GM12891 (cell line): ENCODE results near the gene KDM3A.

ENCODE experiments used
- DNase-seq: peaks from one replicate; pipeline ENCODE4 v3.0.0; 2011; ENCODE audit warnings: low spot score; ENCODE audit not compliant: insufficient read length
- FAIRE-seq: peaks from 2 replicates; lab custom pipeline; 2011; peaks lifted over from hg19 to GRCh38; lab: Jason Lieb, UNC
- PAX5 ChIP-seq: IDR thresholded peaks from 2 replicates; pipeline ENCODE4 v1.6.1; 2011; ENCODE audit warnings: low read length, moderate library complexity, mild to moderate bottlenecking; ENCODE audit not compliant: insufficient read depth, severe bottlenecking
- POLR2A ChIP-seq: IDR thresholded peaks from 2 replicates; pipeline ENCODE4 v1.6.1; 2011; ENCODE audit warnings: low read depth, low read length, control low read depth
- POLR2AphosphoS5 ChIP-seq: IDR thresholded peaks from 2 replicates; pipeline ENCODE4 v1.6.1; 2011; ENCODE audit warnings: low read depth, low read length, control low read depth
- POU2F2 ChIP-seq: IDR thresholded peaks from 2 replicates; pipeline ENCODE4 v1.6.1; 2011; ENCODE audit warnings: low read depth, mild to moderate bottlenecking, control low read depth, low read length, moderate library complexity
- SPI1 ChIP-seq: IDR thresholded peaks from 2 replicates; pipeline ENCODE4 v1.6.1; 2011; ENCODE audit warnings: low read depth, low read length, control low read depth
- TAF1 ChIP-seq: IDR thresholded peaks from 2 replicates; pipeline ENCODE4 v1.6.1; 2011; ENCODE audit warnings: low read depth, low read length, control low read depth

KDM3A gene

DNA sequence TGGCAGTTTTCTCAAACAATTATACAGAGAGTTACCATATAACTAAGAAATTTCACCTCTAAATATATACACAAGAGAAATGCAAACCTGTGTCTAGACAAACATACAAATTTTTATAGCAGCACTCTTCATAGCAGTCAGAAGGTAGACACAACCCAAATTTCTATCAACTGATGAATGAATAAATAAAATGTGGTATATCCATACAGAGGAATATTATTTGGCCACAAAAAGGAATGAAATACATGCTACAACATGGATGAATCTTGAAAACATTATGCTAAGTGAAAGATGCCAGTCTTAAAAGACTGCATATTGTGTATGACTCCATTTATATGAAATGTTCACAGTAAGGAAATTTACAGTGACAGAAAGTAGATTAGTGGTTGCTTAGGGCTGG lies 30.6 kb upstream of the KDM3A start:
- FAIRE-seq, result no peak
- no peak for DNase-seq
- TF ChIP-seq POU2F2, result no peak
- TF ChIP-seq POLR2A, result no peak
- TF ChIP-seq POLR2AphosphoS5, result no peak
- no peak for TF ChIP-seq SPI1
- TF ChIP-seq TAF1, result no peak
- TF ChIP-seq PAX5, result no peak

DNA sequence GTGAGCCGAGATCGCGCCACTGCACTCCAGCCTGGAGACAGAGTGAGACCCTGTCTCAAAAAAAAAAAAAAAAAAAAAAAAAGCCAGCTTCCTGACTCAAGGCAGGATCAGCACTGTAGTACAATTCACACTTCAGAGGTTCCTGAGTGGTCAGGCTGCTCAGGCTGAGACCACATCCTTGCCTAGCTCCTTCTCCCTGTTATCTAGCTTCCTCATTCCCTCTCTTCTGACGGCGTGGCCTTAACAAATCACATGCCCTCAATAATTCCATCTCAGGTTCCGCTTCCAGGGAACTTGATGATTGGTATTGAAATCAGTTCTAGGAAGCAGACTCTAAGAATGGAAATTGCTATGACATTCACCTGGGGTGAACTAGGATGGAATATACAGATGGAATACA lies 29.8 kb upstream of the KDM3A start:
- DNase-seq (no peak), FAIRE-seq (no peak)
- no peak for TF ChIP-seq POLR2AphosphoS5
- no peak for TF ChIP-seq POU2F2
- no peak for TF ChIP-seq POLR2A
- TF ChIP-seq PAX5, result no peak
- TF ChIP-seq TAF1, result no peak
- no peak for TF ChIP-seq SPI1

DNA sequence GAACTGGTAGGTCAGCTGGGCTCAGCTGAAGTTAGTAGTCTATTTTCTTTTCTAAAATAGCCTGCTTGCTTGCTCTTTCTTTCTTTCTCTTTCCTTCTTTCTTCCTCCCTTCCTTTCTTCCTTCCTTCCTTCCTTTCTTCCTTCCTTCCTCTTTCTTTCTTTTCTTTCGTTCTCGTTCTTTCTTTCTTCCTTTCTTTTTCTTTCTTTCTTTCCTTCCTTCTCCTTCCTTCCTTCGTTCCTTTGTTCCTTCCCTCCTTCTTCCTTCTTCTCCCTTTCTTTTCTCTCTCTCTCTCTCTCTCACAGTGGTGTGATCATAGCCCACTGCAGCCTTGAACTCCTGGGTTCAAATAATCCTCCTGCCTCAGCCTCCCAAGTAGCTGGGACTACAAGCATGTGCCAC lies 29.2 kb upstream of the KDM3A start:
- TF ChIP-seq POLR2AphosphoS5 (no peak), TAF1 (no peak), PAX5 (no peak), SPI1 (no peak), POU2F2 (no peak), POLR2A (no peak)
- FAIRE-seq, result no peak
- DNase-seq, result no peak

DNA sequence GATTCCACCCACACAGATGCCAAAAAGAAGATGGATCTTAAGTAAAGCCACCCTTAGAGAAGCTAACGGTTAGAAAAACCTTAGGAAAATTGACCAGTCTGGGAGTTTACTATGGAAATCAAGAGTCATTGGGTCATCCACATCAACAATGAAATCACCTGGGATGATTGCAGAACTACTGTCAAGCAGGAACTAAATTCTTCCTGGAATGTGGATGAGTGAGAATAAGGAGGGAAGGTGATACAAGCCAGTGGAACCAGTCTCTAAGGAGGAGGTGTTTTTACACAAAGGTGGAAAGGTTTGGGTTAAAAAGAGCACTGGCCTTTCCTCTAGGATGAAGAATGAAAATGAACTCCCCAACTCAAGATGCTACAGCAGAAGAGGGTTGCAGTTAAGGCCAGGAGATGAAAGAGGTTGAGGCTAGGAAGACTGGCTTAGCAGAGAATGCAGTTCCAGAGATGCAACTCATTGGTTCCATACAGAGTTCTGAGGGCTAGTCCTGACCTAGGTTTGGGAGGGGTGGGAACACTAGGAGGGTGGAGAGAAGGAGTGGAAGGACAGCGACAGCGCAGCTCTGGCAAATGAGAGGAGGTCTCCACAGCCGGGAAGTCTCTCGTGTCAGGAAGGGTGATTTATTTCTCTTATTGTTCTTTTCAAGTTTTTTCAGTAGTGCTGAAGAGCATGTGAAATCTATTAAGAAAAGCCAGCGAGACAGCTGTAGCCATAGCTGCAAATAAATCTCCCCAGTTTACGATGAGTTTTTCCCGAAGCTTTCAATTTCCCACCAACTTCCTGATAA lies 27.7 kb upstream of the KDM3A start:
- DNase-seq, result no peak
- peak; percentile 45 for FAIRE-seq
- TF ChIP-seq PAX5, result no peak
- no peak for TF ChIP-seq POLR2AphosphoS5
- TF ChIP-seq POU2F2, result no peak
- no peak for TF ChIP-seq SPI1
- no peak for TF ChIP-seq POLR2A
- no peak for TF ChIP-seq TAF1

DNA sequence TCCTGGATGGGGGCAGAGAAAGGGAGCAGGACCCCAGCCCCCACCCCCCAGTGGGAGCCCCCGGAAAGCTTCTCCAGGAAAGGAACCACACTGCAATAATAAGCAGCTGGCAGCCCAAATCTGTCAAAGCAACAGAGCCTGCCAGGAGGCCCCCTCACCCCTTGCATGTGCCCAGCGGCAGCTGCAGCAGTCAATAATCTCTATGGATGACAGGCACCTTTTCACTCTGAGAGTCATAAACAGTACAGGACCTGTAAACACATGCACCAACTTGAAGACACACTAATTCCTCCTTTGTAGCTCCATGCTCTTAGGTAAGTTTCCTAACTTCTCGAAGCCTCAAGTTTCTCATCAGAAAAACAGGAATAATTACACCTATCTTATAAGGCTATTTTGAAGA lies 26.2 kb upstream of the KDM3A start:
- TF ChIP-seq PAX5, result no peak
- no peak for TF ChIP-seq TAF1
- no peak for TF ChIP-seq POU2F2
- TF ChIP-seq POLR2A, result no peak
- no peak for TF ChIP-seq SPI1
- no peak for TF ChIP-seq POLR2AphosphoS5
- FAIRE-seq (no peak), DNase-seq (no peak)

DNA sequence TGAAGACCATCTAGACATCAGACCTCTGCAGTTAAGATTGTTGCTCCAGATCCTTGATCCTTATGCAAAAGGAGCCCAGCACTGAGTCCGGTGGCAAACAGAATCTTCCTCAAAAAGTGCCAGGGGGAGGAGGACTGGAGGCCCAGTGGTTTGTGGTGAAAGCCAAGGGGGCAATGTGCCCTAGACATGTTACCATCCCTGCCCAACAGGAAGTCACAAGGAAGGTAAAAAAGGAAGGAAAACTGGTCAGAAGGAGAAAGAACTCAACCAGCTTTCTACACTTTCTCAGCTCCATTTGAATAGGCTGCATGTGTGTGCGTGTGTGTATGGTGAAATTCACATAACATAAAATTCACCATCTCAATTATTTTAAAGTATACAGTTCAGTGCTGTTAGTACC lies 25.0 kb upstream of the KDM3A start:
- DNase-seq, result no peak
- TF ChIP-seq POU2F2 (no peak), PAX5 (no peak), POLR2A (no peak), TAF1 (no peak), POLR2AphosphoS5 (no peak), SPI1 (no peak)
- FAIRE-seq, result no peak

DNA sequence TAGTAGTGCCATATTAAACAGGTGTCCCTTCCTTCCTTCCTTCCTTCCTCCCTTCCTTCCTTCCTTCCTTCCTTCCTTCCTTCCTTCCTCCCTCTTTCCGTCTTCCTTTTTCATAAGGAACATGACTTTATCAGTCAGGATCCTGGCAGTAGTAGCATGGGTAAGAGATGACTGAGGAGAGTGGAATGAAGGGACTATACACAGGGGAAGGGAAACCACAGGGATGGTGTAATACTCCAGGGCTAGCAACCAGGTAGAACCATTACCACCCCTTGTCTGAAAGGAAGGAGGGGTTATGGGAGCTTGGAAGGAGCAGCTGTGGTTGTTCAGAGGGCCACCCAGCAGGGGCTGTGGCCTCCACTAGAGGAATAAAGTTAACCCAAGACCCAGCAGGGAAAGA lies 23.2 kb upstream of the KDM3A start:
- TF ChIP-seq PAX5, result no peak
- TF ChIP-seq TAF1, result no peak
- no peak for TF ChIP-seq POLR2A
- DNase-seq, result no peak
- FAIRE-seq, result no peak

DNA sequence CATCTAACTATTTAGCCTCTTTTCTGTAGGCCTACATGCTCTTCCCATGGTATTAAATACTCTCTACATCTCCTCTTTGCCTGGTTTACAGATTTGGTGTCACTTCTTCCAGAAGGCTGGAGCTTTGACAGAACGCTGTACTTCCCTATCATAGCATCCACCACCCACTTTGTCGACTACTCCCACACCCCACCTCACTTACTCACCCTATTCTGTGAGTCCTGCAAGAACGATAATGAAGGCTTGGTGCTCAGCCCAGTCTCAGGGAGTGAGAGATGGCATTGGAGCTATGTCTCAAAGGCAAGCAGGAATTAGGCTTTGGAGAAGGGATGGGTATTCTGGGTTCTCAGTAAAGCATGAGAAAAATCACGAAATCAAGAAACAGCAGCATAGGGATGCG lies 20.3 kb upstream of the KDM3A start:
- TF ChIP-seq TAF1 (no peak), POLR2A (no peak), POLR2AphosphoS5 (no peak), POU2F2 (no peak), PAX5 (no peak), SPI1 (no peak)
- no peak for DNase-seq
- no peak for FAIRE-seq

DNA sequence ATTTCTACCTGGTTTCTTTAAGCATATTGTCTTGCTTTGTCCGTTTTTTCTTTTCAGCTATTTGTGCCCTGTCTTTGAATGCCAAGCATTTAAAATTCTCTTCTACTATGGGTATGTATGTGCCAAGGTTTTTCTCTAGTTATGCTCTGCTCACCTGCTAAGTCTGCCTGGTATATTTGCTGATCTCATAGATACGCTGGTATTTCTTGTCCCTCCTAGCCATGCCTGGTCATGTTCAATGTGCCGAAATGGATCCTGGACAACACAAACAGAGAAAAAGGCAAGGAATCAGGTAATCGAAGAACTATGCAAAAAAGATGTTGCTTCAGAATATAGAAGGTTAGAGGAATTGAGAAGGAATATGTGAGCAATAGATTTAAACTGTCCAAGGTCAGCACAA lies 14.9 kb upstream of the KDM3A start:
- no peak for TF ChIP-seq SPI1
- TF ChIP-seq PAX5, result no peak
- no peak for TF ChIP-seq POU2F2
- TF ChIP-seq POLR2A, result no peak
- TF ChIP-seq POLR2AphosphoS5, result no peak
- no peak for TF ChIP-seq TAF1
- DNase-seq, result no peak
- FAIRE-seq, result no peak

DNA sequence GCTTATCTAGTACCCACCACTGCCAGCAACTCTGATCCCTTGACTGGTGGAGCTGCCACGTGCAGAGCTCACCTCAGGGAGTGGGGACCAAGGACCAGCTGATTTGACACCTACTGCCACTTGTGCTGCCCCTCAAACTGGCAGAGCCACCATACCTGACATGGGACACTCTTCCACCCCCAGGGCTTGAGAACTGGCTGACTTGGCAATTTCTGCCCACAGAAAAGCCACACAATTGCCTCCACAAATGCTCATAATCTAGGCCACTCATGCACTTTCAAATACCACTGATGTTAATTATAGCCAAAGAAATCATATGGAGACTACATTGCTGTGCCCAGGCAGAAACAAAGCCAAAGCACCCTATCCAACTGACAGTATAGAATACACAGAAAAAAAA lies 11.8 kb upstream of the KDM3A start:
- DNase-seq, result no peak
- no peak for FAIRE-seq
- TF ChIP-seq TAF1 (no peak), POU2F2 (no peak), POLR2A (no peak), SPI1 (no peak), POLR2AphosphoS5 (no peak), PAX5 (no peak)
